ENCODE data around the gene RNF212B.

Gene RNF212B

DNA sequence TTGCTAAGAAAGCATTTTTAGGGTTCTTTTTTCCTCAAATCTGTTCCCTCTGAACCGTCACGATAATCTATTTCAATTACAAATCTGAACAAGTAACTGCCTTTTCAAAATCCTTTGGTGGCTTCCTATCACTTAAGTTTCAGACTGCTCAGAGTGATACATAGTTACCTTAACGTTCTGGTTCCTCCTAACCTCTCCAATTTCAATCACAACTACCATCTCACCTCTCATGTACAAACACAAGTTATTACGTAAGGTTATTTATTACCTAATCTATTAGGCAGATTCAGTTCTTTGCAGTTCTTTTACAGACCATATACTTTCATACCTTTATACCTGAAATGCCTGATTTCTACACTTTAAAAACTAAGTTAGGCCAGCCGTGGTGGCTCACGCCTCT, 12.1 kb downstream of the RNF212B start:
- Histone ChIP-seq H3K4me3 (ENCODE audit: low read depth, low read length, poor library complexity, severe bottlenecking) (no peak overlapping the region), H3K4me2 (ENCODE audit: low read length) (no peak overlapping the region), H3K4me1 (ENCODE audit: insufficient read depth, low read length, severe bottlenecking) (no peaks in the 10 kb centered on the region), H3K9me2 (ENCODE audit: low read depth, low read length) (no peaks in the 10 kb centered on the region), H2AFZ (ENCODE audit: low read length) (no peak overlapping the region), H3K27me3 (ENCODE audit: insufficient read depth, low read length) (no peaks in the 10 kb centered on the region; the same call in 1 of the 2 replicates), H3K9me3 (ENCODE audit: low read length) (no peaks in the 10 kb centered on the region), H4K20me1 (ENCODE audit: insufficient read depth, low read length) (no peaks in the 10 kb centered on the region), H3K27ac (ENCODE audit: low read depth, low read length, poor library complexity, severe bottlenecking) (no peak overlapping the region), H3K79me2 (ENCODE audit: insufficient read depth, low read length) (no peaks in the 10 kb centered on the region), H3K36me3 (ENCODE audit: insufficient read depth, low read length) (no peaks in the 10 kb centered on the region), H3K9ac (ENCODE audit: low read length) (no peak overlapping the region), H3F3A (ENCODE audit: insufficient read depth, low read length) (no peaks in the 10 kb centered on the region)
- no peak for TF ChIP-seq EZH2 (IDR thresholded peaks at IDR 0.05; ENCODE audit: borderline replicate concordance, low read length)
- TF ChIP-seq, protein P1, sequence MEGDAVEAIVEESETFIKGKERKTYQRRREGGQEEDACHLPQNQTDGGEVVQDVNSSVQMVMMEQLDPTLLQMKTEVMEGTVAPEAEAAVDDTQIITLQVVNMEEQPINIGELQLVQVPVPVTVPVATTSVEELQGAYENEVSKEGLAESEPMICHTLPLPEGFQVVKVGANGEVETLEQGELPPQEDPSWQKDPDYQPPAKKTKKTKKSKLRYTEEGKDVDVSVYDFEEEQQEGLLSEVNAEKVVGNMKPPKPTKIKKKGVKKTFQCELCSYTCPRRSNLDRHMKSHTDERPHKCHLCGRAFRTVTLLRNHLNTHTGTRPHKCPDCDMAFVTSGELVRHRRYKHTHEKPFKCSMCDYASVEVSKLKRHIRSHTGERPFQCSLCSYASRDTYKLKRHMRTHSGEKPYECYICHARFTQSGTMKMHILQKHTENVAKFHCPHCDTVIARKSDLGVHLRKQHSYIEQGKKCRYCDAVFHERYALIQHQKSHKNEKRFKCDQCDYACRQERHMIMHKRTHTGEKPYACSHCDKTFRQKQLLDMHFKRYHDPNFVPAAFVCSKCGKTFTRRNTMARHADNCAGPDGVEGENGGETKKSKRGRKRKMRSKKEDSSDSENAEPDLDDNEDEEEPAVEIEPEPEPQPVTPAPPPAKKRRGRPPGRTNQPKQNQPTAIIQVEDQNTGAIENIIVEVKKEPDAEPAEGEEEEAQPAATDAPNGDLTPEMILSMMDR (IDR thresholded peaks at IDR 0.05; ENCODE audit: low read length), result no peak

- Histone ChIP-seq H3K9ac (ENCODE audit: low read length) (no peak overlapping the region), H3K4me3 (ENCODE audit: low read depth, low read length, poor library complexity, severe bottlenecking) (no peak overlapping the region), H3K27me3 (ENCODE audit: insufficient read depth, low read length) (no peaks in the 10 kb centered on the region; the same call in 1 of the 2 replicates), H3K27ac (ENCODE audit: low read depth, low read length, poor library complexity, severe bottlenecking) (no peak overlapping the region), H3K9me3 (ENCODE audit: low read length) (no peaks in the 10 kb centered on the region), H2AFZ (ENCODE audit: low read length) (no peak overlapping the region), H3K4me2 (ENCODE audit: low read length) (no peak overlapping the region), H3F3A (ENCODE audit: insufficient read depth, low read length) (no peaks in the 10 kb centered on the region), H3K4me1 (ENCODE audit: insufficient read depth, low read length, severe bottlenecking) (no peaks in the 10 kb centered on the region), H3K36me3 (ENCODE audit: insufficient read depth, low read length) (no peaks in the 10 kb centered on the region), H4K20me1 (ENCODE audit: insufficient read depth, low read length) (no peaks in the 10 kb centered on the region), H3K79me2 (ENCODE audit: insufficient read depth, low read length) (no peaks in the 10 kb centered on the region), H3K9me2 (ENCODE audit: low read depth, low read length) (no peaks in the 10 kb centered on the region)
- TF ChIP-seq, protein P1 (IDR thresholded peaks at IDR 0.05; ENCODE audit: low read length), result no peak
- no peak for TF ChIP-seq EZH2 (IDR thresholded peaks at IDR 0.05; ENCODE audit: borderline replicate concordance, low read length)
These were observed 14.3 kb downstream of the RNF212B start for GRCh38 chr14:23252006-23252405.

GRCh38 chr14:23252420-23253333, 14.9 kb downstream of the RNF212B start:
- Histone ChIP-seq H3F3A (ENCODE audit: insufficient read depth, low read length) (no peaks in the 10 kb centered on the region), H3K4me3 (ENCODE audit: low read depth, low read length, poor library complexity, severe bottlenecking) (no peak overlapping the region), H3K4me1 (ENCODE audit: insufficient read depth, low read length, severe bottlenecking) (no peaks in the 10 kb centered on the region), H4K20me1 (ENCODE audit: insufficient read depth, low read length) (no peaks in the 10 kb centered on the region), H3K36me3 (ENCODE audit: insufficient read depth, low read length) (no peaks in the 10 kb centered on the region), H3K9me2 (ENCODE audit: low read depth, low read length) (no peaks in the 10 kb centered on the region), H3K79me2 (ENCODE audit: insufficient read depth, low read length) (no peaks in the 10 kb centered on the region), H2AFZ (ENCODE audit: low read length) (no peak overlapping the region), H3K27me3 (ENCODE audit: insufficient read depth, low read length) (no peaks in the 10 kb centered on the region; the same call in 1 of the 2 replicates), H3K9ac (ENCODE audit: low read length) (no peak overlapping the region), H3K4me2 (ENCODE audit: low read length) (no peak overlapping the region), H3K27ac (ENCODE audit: low read depth, low read length, poor library complexity, severe bottlenecking) (no peak overlapping the region), H3K9me3 (ENCODE audit: low read length) (no peaks in the 10 kb centered on the region)
- TF ChIP-seq, protein P1 (IDR thresholded peaks at IDR 0.05; ENCODE audit: low read length), result no peak
- TF ChIP-seq EZH2 (IDR thresholded peaks at IDR 0.05; ENCODE audit: borderline replicate concordance, low read length), result no peak
